Measurements from ENCODE around the gene ALKBH7.

Gene ALKBH7

DNA sequence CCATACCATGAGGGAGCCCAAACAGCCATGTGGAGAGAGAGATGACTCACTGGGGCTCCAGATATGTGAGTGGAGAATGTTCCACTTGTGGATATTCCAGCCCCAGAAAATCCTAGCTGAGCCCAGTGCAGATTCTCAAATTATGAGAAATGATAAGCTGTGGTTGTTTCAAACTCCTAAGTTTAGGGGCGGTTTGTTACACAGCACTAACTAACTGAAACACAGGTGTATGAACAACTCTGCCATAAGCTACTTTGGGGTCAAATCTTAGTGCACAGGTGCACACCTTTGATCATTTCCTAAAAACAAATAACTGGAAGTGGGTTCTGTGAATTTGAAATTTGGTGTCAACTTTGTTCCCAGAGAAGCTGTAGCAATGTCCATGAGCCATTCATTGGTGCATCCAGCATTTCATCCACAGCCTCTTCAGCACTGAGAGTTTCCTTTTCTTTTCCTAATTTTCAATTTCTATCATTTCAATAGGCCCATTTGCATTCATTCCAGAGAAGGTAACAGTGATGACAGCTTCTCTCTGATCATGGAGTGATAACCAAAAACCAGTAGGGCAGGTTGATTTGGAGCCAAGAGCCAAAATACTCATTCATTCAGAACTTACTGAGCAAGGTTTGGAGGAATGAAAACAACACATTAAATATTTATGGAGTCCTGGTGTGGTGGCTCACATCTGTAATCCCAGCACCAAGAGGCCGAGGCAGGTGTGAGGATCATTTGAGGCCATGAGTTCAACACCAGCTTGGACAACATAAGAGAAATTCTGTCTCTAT lies 20.0 kb upstream of the ALKBH7 start:
- TF ChIP-seq FOXP2 (optimal IDR thresholded peaks at IDR 0.05; ENCODE audit: borderline replicate concordance, extremely low read depth, extremely low read length, insufficient read depth), result no peak
- TF ChIP-seq POLR2AphosphoS5 (IDR thresholded peaks at IDR 0.05; ENCODE audit: low read depth, low read length), result no peak
- no peak for TF ChIP-seq TAF1 (IDR thresholded peaks at IDR 0.05; ENCODE audit: borderline replicate concordance, insufficient read depth, low read length)
- TF ChIP-seq SIN3A (IDR thresholded peaks at IDR 0.05; ENCODE audit: borderline replicate concordance, insufficient read depth, low read length), result no peak
- TF ChIP-seq, protein P1, sequence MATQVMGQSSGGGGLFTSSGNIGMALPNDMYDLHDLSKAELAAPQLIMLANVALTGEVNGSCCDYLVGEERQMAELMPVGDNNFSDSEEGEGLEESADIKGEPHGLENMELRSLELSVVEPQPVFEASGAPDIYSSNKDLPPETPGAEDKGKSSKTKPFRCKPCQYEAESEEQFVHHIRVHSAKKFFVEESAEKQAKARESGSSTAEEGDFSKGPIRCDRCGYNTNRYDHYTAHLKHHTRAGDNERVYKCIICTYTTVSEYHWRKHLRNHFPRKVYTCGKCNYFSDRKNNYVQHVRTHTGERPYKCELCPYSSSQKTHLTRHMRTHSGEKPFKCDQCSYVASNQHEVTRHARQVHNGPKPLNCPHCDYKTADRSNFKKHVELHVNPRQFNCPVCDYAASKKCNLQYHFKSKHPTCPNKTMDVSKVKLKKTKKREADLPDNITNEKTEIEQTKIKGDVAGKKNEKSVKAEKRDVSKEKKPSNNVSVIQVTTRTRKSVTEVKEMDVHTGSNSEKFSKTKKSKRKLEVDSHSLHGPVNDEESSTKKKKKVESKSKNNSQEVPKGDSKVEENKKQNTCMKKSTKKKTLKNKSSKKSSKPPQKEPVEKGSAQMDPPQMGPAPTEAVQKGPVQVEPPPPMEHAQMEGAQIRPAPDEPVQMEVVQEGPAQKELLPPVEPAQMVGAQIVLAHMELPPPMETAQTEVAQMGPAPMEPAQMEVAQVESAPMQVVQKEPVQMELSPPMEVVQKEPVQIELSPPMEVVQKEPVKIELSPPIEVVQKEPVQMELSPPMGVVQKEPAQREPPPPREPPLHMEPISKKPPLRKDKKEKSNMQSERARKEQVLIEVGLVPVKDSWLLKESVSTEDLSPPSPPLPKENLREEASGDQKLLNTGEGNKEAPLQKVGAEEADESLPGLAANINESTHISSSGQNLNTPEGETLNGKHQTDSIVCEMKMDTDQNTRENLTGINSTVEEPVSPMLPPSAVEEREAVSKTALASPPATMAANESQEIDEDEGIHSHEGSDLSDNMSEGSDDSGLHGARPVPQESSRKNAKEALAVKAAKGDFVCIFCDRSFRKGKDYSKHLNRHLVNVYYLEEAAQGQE (IDR thresholded peaks at IDR 0.05; ENCODE audit: insufficient read depth in 1 of 2, low read depth in 2 of 2, low read length in 2 of 2), result no peak

DNA sequence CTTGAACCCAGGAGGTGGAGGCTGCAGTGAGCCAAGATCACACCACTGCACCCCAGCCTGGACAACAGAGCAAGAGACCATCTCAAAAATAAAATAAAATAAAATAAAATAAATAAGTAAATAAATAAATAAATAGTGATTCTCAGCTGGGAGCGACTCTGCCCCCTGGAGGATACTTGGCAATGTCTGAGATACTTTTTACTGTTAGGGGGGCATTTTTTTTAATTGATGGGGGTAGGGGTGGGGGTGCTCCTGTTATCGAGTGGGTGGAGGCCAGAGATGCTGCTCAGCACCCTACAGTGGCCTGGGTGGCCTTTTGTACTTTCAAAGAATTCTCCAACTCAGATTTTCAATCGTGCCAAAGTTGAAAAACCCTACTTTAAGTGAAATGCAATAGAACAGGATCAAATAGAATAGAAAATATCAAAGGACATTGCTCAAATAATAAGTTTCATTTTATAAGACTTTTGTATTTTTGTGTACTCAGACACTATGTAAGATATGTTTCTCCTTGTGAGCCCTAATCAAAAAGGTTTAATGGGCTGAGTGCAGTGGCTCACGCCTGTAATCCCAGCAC lies 18.4 kb upstream of the ALKBH7 start:
- TF ChIP-seq FOXP2 (optimal IDR thresholded peaks at IDR 0.05; ENCODE audit: borderline replicate concordance, extremely low read depth, extremely low read length, insufficient read depth), result no peak

- TF ChIP-seq, protein P1 (IDR thresholded peaks at IDR 0.05; ENCODE audit: insufficient read depth in 1 of 2, low read depth in 2 of 2, low read length in 2 of 2), result no peak
- no peak for TF ChIP-seq POLR2AphosphoS5 (IDR thresholded peaks at IDR 0.05; ENCODE audit: low read depth, low read length)
- TF ChIP-seq SIN3A (IDR thresholded peaks at IDR 0.05; ENCODE audit: borderline replicate concordance, insufficient read depth, low read length), result no peak
- no peak for TF ChIP-seq TAF1 (IDR thresholded peaks at IDR 0.05; ENCODE audit: borderline replicate concordance, insufficient read depth, low read length)
- TF ChIP-seq FOXP2 (optimal IDR thresholded peaks at IDR 0.05; ENCODE audit: borderline replicate concordance, extremely low read depth, extremely low read length, insufficient read depth), result no peak
Observed at GRCh38 chr19:6357174-6357573, 15.4 kb upstream of the ALKBH7 start.

GRCh38 chr19:6358003-6358402 lies 14.6 kb upstream of the ALKBH7 start:
- TF ChIP-seq SIN3A (IDR thresholded peaks at IDR 0.05; ENCODE audit: borderline replicate concordance, insufficient read depth, low read length) (no peak), TAF1 (IDR thresholded peaks at IDR 0.05; ENCODE audit: borderline replicate concordance, insufficient read depth, low read length) (no peak), POLR2AphosphoS5 (IDR thresholded peaks at IDR 0.05; ENCODE audit: low read depth, low read length) (no peak), FOXP2 (optimal IDR thresholded peaks at IDR 0.05; ENCODE audit: borderline replicate concordance, extremely low read depth, extremely low read length, insufficient read depth) (no peak)
- TF ChIP-seq, protein P1 (IDR thresholded peaks at IDR 0.05; ENCODE audit: insufficient read depth in 1 of 2, low read depth in 2 of 2, low read length in 2 of 2), result no peak

- TF ChIP-seq, protein P1 (IDR thresholded peaks at IDR 0.05; ENCODE audit: insufficient read depth in 1 of 2, low read depth in 2 of 2, low read length in 2 of 2), result no peak
- TF ChIP-seq FOXP2 (optimal IDR thresholded peaks at IDR 0.05; ENCODE audit: borderline replicate concordance, extremely low read depth, extremely low read length, insufficient read depth) (no peak), POLR2AphosphoS5 (IDR thresholded peaks at IDR 0.05; ENCODE audit: low read depth, low read length) (no peak), SIN3A (IDR thresholded peaks at IDR 0.05; ENCODE audit: borderline replicate concordance, insufficient read depth, low read length) (no peak), TAF1 (IDR thresholded peaks at IDR 0.05; ENCODE audit: borderline replicate concordance, insufficient read depth, low read length) (no peak)
Observed at GRCh38 chr19:6359568-6360341, 12.8 kb upstream of the ALKBH7 start.

All from PFSK-1 (cell line).